Fibroblast of skin of left quadriceps (primary cell): Measurements from ENCODE around the gene SH3BP1.

Source experiments
- DNase-seq, 2 experiments: peaks; one replicate each; pipeline ENCODE4 v3.0.0-alpha.2; 2013; ENCODE audit warnings: low read depth in 2 of 2

Gene SH3BP1

GRCh38 chr22:37659066-37659896, 19.8 kb downstream of the SH3BP1 start:
- no peak for DNase-seq

GRCh38 chr22:37659897-37660708, 20.6 kb downstream of the SH3BP1 start:
- DNase-seq, result no peak

GRCh38 chr22:37660709-37661045, 21.2 kb downstream of the SH3BP1 start:
- no peak for DNase-seq

- peak in 1 of 2 experiments; percentile 52 for DNase-seq
These were observed 21.9 kb downstream of the SH3BP1 start for GRCh38 chr22:37661160-37661924.

- no peak for DNase-seq
These were observed 22.6 kb downstream of the SH3BP1 start for GRCh38 chr22:37662039-37662438.

- no peak for DNase-seq
These were observed 24.2 kb downstream of the SH3BP1 start for GRCh38 chr22:37663521-37664140.

- DNase-seq, result no peak
These were observed 25.0 kb downstream of the SH3BP1 start for GRCh38 chr22:37664249-37665101.

- DNase-seq, result no peak
These were observed 26.0 kb downstream of the SH3BP1 start for GRCh38 chr22:37665487-37665886.

- no peak for DNase-seq
These were observed 30.1 kb downstream of the SH3BP1 start for GRCh38 chr22:37669586-37669985.

- no peak for DNase-seq
These were observed 32.9 kb downstream of the SH3BP1 start for GRCh38 chr22:37672206-37672919.

GRCh38 chr22:37672920-37673455, 33.5 kb downstream of the SH3BP1 start:
- no peak for DNase-seq

- no peak for DNase-seq
These were observed 34.8 kb downstream of the SH3BP1 start for GRCh38 chr22:37674248-37674647.

- peak; percentile 98 for DNase-seq
These were observed 35.8 kb downstream of the SH3BP1 start, which contains the start of gene LGALS1 for GRCh38 chr22:37674951-37675929. Gene LGALS1, plus strand, starts transcription at chr22:37675636. Its CDS starts 67 bp downstream, at chr22:37675703.

GRCh38 chr22:37675930-37676735, 36.7 kb downstream of the SH3BP1 start:
- DNase-seq, result no peak

- DNase-seq, result peak; percentile 96
These were observed 37.4 kb downstream of the SH3BP1 start for GRCh38 chr22:37676736-37677492.

GRCh38 chr22:37677493-37677974, 38.1 kb downstream of the SH3BP1 start:
- no peak for DNase-seq

GRCh38 chr22:37678372-37678771, 38.9 kb downstream of the SH3BP1 start:
- DNase-seq, result no peak
